ENCODE measurements around the gene FOXN3.
"Not testable (repeated sequence)": the region's sequence is repeated elsewhere in the genome, so short reads cannot be mapped to it uniquely, and the experiment has no call there.

FOXN3 gene

DNA sequence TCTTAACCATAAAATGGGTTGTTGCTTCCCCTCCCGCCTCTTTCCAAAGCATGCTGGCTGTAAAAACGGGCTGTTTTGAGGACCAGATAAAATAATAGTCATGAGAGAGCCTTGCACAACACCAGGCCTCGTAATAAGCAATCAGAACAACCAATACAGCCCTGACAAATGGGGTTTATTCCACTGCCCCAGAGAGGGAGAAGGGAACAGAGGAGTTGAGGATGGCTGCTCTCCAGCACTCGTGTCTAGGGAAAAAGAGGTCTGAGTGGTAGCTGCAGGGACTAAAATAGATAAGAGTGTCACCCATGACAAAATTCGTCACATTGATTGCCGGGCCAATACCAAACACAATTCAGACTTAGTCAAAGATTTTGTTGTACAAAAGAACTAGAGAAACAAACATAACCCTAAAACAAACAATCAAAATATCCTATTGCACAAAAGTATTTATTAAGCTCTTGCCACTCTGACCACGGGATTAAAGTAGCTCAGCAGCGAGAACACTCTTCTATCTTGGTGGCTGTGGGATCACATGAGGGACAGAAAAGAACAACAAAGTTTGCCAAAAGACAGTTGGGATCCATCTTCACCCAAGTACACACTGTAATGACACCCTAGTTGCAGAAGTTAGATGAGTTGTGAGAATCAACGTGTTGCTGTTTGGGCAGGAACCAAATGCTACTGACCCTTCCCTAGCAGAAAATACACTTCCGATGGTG lies 188.0 kb downstream of the FOXN3 start:
- DNase-seq (ENCODE audit: low spot score): no peak

DNA sequence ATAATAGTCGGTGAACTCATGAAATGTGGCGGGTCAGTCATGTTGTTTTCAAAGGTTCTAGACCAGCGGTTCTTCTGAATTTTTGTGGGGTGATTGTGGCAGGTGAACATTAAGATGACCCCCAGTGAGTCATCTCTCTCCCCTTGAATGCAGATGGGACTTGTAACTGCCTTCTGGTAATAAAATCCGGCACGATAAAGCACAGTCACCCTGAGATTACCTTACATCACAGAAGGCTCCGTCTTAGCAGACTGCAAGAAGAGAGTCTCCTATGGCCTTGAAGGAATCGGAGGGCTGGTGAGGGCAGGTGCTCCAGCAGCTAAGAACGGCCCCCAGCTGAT lies 189.6 kb downstream of the FOXN3 start:
- no peak for DNase-seq (ENCODE audit: low spot score)

DNA sequence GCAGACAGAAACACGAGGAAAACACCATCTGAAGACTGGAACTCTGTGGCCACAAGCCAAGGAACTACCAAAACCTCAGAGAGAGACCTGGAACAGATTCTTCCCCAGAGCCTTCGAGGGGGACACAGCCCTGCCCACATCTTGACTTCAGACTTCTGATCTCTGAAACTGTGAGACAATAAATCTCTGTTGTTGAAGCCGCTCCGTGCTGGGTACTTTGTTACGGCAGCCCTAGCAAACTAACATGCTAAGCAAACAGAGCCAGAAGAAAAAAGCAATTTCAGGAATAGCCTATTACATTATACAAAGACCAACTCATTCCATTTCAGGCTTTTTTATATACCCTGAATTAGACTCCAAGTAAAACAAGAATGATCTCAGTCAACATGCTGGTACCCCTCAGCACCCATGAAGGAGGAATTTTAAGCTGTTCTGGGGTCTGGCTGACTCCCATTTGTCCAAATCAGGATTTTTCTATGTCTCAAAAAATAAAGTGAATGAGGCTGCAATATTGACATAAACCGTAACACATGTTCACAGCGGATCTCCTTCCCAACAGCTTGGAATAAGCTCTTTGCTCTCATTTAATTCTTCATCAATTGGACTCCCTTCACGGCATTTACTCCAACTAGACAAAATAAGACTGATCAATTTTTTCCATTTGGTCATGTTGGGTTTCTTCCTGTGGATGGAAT lies 190.1 kb downstream of the FOXN3 start:
- DNase-seq (ENCODE audit: low spot score): no peak

DNA sequence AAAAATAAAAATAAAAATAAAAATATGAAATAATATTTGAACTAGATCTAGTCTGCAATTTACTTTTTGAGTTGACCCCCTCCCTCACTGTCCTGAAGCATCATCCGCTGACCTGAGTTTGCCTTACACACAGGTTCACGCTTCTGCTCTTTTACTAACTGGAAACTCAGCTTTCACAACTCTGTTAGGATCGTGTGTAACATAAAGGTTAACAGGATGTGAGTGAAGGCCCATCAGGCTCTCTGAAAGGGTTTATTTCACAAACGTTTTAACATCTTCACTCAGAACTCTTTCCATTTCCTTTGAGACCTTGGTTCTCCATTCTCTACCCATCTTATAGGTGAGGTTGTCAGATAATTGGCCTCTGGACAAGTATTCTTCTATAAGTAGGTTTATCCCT lies 191.4 kb downstream of the FOXN3 start:
- no peak for DNase-seq (ENCODE audit: low spot score)

DNA sequence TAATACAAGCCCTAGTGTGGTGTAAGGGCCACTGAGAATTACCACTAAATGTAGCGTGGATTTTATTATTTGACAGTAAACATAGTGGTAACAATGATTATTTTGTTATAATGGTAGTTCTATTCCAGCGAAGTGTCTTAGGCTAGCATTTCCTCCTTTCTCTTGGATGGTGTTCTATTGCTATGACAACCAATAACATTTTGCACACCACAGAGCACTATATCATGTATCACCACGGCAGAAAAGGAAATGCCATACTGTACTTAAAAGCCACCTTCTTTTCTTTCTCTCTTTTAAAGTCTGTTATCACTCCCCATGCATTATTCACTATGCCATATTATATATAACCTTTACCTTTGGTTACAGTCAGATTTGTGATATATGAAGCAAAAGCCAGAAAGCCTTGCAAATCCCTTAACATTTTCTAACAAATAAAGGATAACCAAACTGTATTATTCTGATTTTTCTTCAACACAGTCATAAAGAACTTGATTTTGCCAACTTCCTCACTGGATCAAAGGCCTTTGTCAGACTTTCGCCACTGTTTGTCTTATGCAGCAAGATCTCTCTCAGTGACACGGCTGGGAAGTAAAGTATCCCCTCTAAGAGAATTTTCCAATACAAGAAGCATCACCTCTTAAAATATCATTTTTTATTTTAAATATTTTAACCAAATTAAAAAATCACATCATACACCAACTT lies 195.8 kb downstream of the FOXN3 start:
- peak; percentile 50 for DNase-seq (ENCODE audit: low spot score)

DNA sequence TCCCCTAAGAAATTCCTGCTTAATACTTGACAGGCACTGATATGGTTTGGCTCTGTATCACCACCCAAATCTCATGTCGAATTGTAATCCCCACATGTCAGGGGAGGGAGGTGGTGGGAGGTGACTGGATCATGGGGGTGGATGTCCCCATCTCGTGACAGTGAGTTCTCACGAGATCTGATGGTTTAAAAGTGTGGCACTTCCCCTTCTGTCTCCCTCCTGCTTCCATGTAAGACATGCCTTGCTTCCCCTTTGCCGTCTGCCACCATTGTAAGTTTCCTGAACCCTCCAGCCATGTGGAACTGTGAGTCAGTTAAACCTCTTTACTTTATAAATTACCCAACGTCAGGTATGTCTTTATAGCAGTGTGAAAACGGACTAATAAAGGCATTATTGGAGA lies 198.0 kb downstream of the FOXN3 start:
- no peak for DNase-seq (ENCODE audit: low spot score)

DNA sequence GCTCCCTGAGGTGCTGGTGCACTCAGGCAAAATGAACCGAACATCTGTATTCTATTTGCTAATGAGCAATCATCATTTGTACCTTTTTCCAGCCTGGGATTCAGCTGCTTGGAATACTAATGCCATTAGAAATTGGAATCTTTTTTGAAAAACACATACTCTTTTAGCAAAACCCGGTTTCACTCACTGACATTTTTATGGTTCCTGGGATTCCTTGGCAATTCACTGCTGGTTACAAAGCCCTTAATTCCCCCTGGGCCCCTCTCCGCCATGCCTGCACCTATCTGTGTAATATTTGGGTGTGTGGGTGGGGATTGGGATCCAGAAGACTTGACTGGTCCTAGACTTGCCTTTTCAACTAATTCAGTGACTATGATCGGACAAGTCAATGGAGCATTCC lies 199.1 kb downstream of the FOXN3 start:
- DNase-seq (ENCODE audit: low spot score): no peak

DNA sequence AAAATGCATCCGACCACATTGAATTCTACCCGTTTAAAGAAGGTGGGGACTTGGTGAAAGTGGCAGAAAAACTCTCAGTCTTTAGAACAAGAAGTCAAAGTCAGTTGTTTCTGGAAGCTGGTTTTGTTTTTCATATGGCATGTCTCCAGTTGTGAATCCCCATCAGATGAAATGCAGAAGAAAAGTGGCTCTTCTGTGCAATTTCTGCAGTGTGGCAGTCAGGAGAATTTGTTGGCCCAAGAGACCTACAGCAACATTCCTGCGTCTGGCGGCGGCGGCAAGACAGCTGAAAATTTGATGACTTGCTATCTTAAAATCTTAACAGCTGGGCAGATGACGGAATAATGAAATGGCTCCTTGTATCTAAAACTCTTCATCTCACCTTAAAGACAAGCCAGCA lies 201.5 kb downstream of the FOXN3 start:
- DNase-seq (ENCODE audit: low spot score): no peak

DNA sequence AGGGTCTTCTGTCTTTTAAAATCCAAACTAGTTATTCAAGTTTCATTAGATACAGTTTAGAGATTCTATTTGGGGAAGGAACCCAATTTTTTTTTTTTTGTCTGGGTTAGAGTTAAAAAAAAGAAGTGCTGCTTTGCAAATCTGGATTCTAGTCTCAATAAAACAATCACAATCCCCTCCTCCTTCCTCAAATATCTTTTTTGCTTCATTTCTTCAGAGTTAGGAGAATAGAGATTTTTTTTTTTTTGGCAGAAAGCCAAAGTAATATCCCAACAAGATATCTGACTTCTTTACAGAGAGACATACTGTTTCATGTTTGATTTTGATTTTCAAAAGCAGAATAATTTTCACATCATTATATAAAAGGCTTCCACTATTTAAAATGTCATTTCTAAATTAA lies 201.9 kb downstream of the FOXN3 start:
- no peak for DNase-seq (ENCODE audit: low spot score)

DNA sequence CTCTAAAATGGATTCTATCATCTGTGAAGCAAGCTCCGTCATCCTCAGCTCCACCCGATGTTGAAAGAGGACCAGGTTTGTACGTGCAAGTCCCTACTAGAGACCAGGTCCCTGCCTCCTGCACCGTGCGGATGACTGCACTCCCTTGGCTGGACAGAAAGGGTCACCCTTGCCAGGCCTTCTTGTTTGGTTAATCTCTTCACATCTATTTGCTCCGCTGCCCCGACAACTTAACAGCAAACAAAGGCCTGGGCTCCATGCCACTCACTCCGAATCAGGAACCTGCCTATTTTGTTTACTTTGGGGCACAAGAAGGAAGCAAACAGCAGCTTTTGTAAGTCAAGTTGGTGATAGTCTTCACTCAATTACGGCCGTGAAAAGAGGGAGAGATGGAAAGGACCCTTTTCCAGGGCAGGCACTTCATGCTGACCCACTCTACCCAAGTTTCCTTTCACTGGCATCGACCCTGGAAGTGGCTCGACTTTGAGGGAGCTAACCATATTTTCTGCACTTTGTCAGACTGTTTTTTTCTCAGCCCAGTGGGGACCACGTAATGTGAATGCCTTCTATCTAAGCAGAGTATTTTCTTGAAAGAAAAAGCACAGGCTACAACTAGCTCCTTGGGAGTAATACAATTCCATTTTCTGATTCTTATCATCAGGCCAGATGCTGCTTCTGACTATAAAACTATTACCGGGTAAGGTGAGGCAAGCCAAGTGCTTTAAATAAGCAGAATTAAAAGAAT lies 202.6 kb downstream of the FOXN3 start:
- no peak for DNase-seq (ENCODE audit: low spot score)

DNA sequence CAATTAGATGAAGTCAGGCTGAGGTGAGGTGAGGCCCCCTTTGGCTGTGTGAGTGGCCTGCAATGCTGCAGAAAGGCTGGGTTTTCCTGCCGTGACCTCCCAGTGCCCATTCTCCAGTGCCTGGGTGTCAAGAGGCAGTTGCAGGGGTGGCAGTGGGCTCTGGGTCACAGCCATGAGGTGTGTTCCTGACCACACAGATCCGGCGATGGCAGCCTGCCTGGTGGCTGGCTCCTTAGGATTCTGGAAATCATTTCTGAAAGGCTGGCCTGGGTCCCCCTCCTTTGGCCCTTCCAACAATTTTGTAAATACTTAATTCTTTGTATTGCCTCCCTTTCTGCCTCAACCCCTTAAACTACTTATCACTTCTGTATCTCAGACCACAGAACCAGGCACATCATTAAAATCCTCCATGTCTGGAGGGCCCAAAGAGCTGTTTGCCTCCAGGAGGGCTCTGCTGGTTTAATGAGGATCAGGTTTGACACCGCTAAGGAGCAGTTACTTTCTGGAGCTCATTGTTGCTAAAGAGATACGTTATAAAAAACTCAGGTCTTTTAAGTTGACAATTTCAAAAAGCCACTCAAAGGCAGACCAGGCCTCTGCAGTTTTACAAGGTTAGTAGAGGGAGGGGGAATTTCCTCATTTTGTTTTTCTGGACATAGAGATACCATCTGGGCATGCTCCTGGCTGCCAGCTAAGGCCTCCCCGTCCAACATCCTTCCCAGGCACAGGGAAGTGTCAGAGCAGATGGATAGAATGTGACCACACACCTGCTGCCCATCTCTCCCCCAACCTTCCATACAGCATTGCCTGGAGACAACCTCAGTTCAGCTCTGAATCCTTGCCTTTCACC lies 204.4 kb downstream of the FOXN3 start:
- no peak for DNase-seq (ENCODE audit: low spot score)

DNA sequence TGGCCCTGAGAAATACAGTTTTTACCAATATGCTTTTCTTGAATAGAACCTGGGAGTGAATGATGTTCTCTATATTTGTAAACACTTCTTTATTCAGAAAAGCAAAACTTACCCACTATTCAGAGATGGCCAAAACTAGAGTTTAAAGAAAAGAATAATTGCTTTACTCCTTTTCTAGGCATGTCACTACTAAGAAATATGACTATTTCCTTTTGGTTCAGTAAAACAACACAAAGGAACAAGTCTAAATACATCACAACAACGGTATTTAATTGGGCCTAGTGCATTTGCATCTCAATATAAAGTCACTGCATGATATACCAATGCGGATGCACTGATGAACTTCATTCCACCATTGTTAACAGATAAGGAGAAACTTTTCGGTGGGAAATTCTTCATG lies 207.5 kb downstream of the FOXN3 start:
- no peak for DNase-seq (ENCODE audit: low spot score)

DNA sequence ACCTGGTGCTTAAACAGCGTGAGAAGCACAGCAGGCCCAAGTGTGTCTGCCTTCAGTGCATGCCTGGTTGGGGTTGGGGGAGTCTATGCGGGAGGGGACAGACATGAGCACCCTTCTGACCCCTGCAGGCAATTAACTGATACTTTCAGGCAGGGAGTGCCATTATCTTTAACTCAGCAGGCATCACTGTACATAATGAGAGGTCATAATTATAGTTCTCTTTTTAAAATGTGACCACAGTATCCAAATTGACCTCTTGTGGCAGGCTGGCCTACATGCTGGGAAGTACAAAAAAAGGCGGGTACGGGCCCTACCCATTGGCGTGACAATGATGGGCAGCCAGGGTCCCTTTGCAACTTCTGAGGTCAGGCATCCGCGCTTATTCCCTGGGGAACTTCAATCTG lies 209.1 kb downstream of the FOXN3 start:
- no peak for DNase-seq (ENCODE audit: low spot score)

DNA sequence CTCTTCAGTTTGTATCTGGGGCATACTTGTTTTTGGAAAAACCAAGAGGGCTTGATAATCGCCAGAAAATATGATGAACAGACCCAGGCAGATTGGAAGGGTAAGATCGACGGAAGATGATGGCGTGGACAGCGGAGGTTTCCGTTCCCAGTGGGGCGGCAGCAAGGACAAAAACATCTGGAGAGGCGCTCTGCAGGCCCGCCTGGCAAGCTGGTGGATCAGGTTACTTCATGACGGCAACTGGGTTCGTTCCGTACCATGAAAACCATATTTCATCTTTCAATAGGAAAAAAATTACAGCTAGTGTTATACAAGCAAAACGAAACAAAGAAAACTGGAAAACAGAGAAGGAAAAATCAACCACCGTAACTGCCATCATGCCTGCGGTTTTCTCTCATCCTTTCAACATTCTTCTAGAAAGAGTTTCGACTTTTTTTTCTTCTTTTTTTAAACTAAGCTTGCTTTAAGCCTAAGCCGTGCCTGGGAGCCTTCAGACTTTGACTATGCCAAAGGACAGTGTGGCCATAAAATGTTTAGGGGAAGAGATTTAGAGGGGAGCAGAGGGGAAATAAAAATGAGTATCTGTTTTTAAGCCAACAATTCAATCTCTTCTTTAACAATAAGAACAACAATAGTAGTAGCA lies 210.5 kb downstream of the FOXN3 start:
- DNase-seq (ENCODE audit: low spot score): no peak

DNA sequence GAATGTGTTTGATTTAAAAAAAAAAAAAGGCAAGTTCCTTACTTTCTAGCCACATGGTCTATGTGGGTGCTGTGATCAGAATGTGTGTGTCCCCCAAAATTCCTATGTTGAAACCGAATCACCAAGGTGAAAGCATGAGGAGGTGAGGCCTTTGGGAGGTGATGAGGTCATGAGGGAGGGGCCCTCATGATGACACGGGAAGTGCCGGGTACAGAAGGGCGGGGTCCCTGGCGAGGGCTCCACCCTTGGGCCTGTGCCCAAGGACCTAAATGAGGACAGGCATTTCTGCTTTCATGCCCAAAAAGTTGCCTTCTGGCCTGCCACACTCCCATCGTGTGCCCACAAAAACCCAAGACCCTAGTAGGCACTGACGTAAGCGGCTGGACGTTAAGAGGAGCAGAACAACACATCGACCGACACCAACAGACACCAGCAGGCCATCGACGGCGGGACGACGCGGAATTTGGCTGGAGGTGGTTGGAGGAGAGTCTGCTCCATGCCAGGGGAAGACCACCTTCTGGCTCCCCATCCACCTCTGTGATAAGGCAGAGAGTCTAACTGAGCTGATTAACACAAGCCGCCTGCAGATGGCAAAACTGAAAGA lies 211.8 kb downstream of the FOXN3 start:
- no peak for DNase-seq (ENCODE audit: low spot score)

DNA sequence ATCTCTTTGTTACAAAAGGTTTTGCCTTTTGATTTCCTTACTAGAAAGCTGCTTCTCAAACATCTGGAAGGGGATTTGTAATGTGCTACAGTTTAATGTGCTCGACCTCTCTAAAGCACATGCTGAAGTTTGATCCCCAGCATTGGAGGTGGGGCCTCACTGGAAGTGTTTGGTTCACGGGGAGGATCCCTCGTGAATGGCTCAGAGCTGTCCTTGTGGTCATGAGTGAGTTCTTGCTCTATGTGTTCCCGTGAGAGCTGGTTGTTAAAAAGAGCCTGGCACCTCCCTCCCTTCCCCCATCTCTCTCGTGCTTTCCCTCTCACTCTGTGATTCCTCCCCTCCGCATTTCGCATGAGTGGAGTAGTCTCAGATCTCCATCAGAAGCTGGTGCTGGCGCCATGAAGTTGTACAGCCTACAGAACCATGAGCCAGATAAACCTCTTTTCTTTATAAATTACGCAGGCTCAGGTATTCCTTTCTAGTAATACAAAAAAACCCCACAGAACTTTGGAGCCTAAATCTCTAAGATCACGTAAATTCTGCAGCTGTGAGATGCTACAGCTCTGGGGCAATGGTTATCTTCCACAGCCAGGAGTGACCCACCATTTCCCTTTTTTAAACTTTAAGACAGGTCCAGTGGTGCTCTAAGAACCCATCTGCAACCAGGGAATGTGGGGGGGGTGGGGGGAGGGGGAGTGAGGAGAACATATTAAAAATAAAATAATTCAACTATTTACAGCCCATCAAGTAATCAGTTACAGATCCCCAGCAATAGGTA lies 214.4 kb downstream of the FOXN3 start:
- no peak for DNase-seq (ENCODE audit: low spot score)

DNA sequence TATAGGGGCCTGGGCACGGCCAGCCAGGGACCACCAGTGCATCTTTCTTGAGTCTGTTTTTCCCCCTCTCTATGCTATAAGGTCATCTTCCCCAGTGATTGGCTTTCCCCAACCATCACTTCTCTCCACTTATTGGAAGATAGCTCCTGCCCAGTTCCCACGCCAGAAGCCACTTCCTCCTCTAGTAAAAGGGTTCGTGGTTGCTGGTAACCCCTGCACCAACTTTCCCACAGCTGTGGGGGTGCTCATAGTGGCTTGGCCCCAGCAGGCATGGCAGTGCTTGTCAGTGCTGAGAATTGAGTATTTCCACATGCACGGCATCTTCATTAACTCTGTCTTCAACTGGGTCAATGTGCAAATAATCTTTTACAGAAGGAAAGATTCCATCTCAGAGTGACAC lies 215.4 kb downstream of the FOXN3 start:
- no peak for DNase-seq (ENCODE audit: low spot score)

DNA sequence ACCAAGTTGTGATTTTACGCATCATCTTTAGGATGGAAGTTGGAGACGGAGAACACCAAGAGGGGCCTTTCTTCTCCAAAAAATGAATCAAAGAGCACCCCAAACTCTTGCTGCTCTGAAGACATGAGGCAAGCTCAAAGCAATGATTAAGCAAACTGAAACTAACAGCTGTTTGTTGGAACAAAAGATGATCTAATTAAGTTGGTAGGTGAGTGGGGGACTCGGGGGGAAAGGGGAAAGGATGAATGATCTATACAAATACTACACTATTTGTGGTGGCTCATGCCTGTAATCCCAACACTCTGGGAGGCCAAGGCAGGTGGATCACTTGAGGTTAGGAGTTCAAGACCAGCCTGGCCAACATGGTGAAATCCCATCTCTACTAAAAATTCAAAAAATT lies 217.7 kb downstream of the FOXN3 start:
- not testable (repeated sequence) for DNase-seq (ENCODE audit: low spot score)

DNA sequence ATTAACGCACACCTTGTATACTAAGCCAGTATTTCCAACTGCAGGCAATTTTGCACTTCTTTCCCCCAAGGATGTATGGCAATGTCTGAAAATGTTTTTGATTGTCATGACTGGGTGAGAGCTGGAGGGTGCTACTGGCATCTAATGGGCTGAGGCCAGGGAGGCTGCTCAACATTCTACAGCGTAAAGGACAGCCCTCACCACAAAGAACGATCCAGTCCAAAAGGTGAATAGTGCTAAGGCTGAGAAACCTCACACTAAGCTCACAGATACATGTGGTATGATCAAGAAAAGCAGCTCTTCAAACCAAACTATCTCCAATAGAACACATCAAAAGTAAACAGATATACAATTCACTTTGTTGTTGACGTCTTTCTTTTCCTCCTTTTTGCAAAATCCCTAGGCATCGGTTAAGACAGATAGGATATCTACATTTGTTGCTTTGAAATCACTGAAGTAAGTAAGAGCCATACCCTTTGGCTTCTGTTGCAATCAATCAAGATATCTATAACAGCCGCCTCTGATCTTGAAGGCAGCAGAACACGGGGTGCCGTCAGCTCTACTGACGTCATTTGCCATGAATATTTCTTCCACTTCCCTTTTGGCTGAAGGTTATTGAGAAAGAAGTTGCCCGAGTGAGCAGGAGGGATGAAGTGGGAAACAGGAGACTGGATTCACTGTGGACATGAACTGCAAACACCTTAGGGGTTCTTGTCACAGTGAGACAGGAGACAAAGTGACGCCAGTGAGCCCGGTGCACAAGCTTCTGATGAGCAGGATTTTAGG lies 218.3 kb downstream of the FOXN3 start:
- DNase-seq (ENCODE audit: low spot score): no peak

Measured in CD4-positive, alpha-beta T cell treated with Interleukin-2 at 100 ng/mL for 4 hours (primary cell).